IMR-90 (cell line): ENCODE results near the gene GPR107. TPM values are rescaled to one million over a fixed set of nuclear protein-coding genes. Genes with fewer than 3 reads are reported as not detected.

Experiments
- ATAC-seq: fragments of 200-7000 bp; cut with Tn5 transposase; 2 replicates; pipeline ENCODE4 v1.9.1; 2020; ENCODE audit warnings: low read depth, mild to moderate bottlenecking, moderate library complexity
- BruUV-seq: library from RNA; stranded (reverse); fragments of 400-500 nt; replicated peaks from 2 replicates; lab custom pipeline; 2021; lab: Mats Ljungman, UMichigan
- CTCF ChIA-PET: fragments of 300-600 bp; formaldehyde crosslinking; extraction: SDS; loops from one replicate; lab custom pipeline; 2021; ENCODE audit warnings: antibody characterized with exemption; lab: Yijun Ruan, JAX
- POLR2A ChIA-PET: fragments of 300-600 bp; sonication (Branson Sonifier 250); formaldehyde crosslinking; loops from one replicate; lab custom pipeline; 2022; ENCODE audit warnings: antibody characterized with exemption; ENCODE audit not compliant: unreplicated experiment; lab: Charles Lee
- DNase-seq: peaks from one replicate; pipeline ENCODE4 v3.0.0; 2013
- H2AFZ ChIP-seq: replicated peaks from 2 replicates; pipeline ENCODE3; 2013; ENCODE audit warnings: low read length, mild to moderate bottlenecking; ENCODE audit not compliant: poor library complexity
- H2AK5ac ChIP-seq: 2 replicates; pipeline ENCODE4 v1.6.1; 2013; ENCODE audit warnings: low read depth, low read length, inconsistent platforms
- H2AK9ac ChIP-seq: replicated peaks from 2 replicates; pipeline ENCODE3; 2013; ENCODE audit warnings: mild to moderate bottlenecking, low read depth, low read length, moderate library complexity; ENCODE audit not compliant: poor library complexity
- H2BK120ac ChIP-seq: 2 replicates; pipeline ENCODE4 v1.6.1; 2013; ENCODE audit warnings: low read depth, low read length, inconsistent platforms
- H2BK15ac ChIP-seq: 3 replicates; pipeline ENCODE4 v1.6.1; 2013; ENCODE audit warnings: low read depth, low read length, inconsistent platforms
- H2BK20ac ChIP-seq: 2 replicates; pipeline ENCODE4 v1.6.1; 2013; ENCODE audit warnings: low read depth, mild to moderate bottlenecking, inconsistent platforms, low read length, moderate library complexity
- H2BK5ac ChIP-seq: 2 replicates; pipeline ENCODE4 v1.6.1; 2013; ENCODE audit warnings: mild to moderate bottlenecking, low read depth, low read length, inconsistent platforms; ENCODE audit not compliant: poor library complexity, severe bottlenecking
- H3K14ac ChIP-seq: replicated peaks from 2 replicates; pipeline ENCODE4 v1.6.1; 2013; ENCODE audit warnings: low read depth, low read length, inconsistent platforms
- H3K18ac ChIP-seq: 2 replicates; pipeline ENCODE4 v1.6.1; 2013; ENCODE audit warnings: low read depth, low read length, control low read depth
- H3K23ac ChIP-seq: 2 replicates; pipeline ENCODE4 v1.6.1; 2013; ENCODE audit warnings: low read depth, low read length, inconsistent platforms
- H3K27ac ChIP-seq: 2 replicates; pipeline ENCODE4 v1.5.1; 2013; ENCODE audit warnings: mild to moderate bottlenecking, control low read depth, low read length; ENCODE audit not compliant: insufficient read depth
- H3K27me3 ChIP-seq: 2 replicates; pipeline ENCODE4 v1.6.1; 2013; ENCODE audit warnings: low read length; ENCODE audit not compliant: control insufficient read depth, insufficient read depth
- H3K36me3 ChIP-seq: 2 replicates; pipeline ENCODE4 v1.6.1; 2013; ENCODE audit warnings: low read length, mixed read lengths; ENCODE audit not compliant: control insufficient read depth, insufficient read depth
- H3K4ac ChIP-seq: 2 replicates; pipeline ENCODE4 v1.6.1; 2013; ENCODE audit warnings: low read depth, low read length, inconsistent platforms
- H3K4me1 ChIP-seq: 2 replicates; pipeline ENCODE4 v1.6.1; 2013; ENCODE audit warnings: low read length, mixed read lengths; ENCODE audit not compliant: control insufficient read depth, insufficient read depth
- H3K4me2 ChIP-seq: 2 replicates; pipeline ENCODE4 v1.6.1; 2013; ENCODE audit warnings: low read depth, mild to moderate bottlenecking, control low read depth, low read length, moderate library complexity
- H3K4me3 ChIP-seq: 2 replicates; pipeline ENCODE4 v1.5.1; 2013; ENCODE audit warnings: low read depth, mild to moderate bottlenecking, control low read depth, low read length, moderate library complexity; ENCODE audit not compliant: insufficient read depth
- H3K56ac ChIP-seq: 2 replicates; pipeline ENCODE4 v1.6.1; 2013; ENCODE audit warnings: low read length, inconsistent platforms; ENCODE audit not compliant: insufficient read depth; ENCODE audit errors: extremely low read depth
- H3K79me1 ChIP-seq, 2 experiments: 2 replicates each; pipeline ENCODE4 v1.6.1; 2013; ENCODE audit warnings: low read length in 2 of 2, inconsistent platforms in 1 of 2, low read depth in 1 of 2
- H3K9ac ChIP-seq: 2 replicates; pipeline ENCODE4 v1.6.1; 2013; ENCODE audit warnings: low read depth, low read length, control low read depth
- H3K9me1 ChIP-seq: 2 replicates; pipeline ENCODE4 v1.6.1; 2013; ENCODE audit warnings: low read length, inconsistent platforms; ENCODE audit not compliant: insufficient read depth
- H3K9me3 ChIP-seq: 2 replicates; pipeline ENCODE4 v1.6.1; 2013; ENCODE audit warnings: low read length; ENCODE audit not compliant: control insufficient read depth, insufficient read depth
- H4K20me1 ChIP-seq: 2 replicates; pipeline ENCODE4 v1.6.1; 2013; ENCODE audit warnings: low read length, inconsistent platforms; ENCODE audit not compliant: insufficient read depth
- H4K5ac ChIP-seq: 2 replicates; pipeline ENCODE4 v1.6.1; 2013; ENCODE audit warnings: mild to moderate bottlenecking, low read depth, low read length, control low read depth
- H4K8ac ChIP-seq, 2 experiments: 2 replicates each; pipeline ENCODE4 v1.6.1; 2013; ENCODE audit warnings: low read depth in 2 of 2, low read length in 2 of 2, control low read depth in 1 of 2, inconsistent platforms in 1 of 2
- H4K91ac ChIP-seq: 2 replicates; pipeline ENCODE4 v1.6.1; 2013; ENCODE audit warnings: low read depth, low read length, inconsistent platforms; ENCODE audit not compliant: insufficient read depth
- BHLHE40 ChIP-seq: fragments of 150-350 bp; IDR thresholded peaks from 2 replicates; pipeline ENCODE4 v1.6.1; 2016; ENCODE audit warnings: mild to moderate bottlenecking, low read depth, low read length
- CHD1 ChIP-seq: IDR thresholded peaks from 2 replicates; pipeline ENCODE4 v1.6.1; 2012; ENCODE audit warnings: low read depth, low read length, improper control_type of control experiment
- CTCF ChIP-seq: conservative IDR thresholded peaks from 2 replicates; pipeline ENCODE4 v1.5.1; 2012; ENCODE audit warnings: mild to moderate bottlenecking, low read depth, low read length, improper control_type of control experiment
- FOS ChIP-seq: fragments of 150-350 bp; IDR thresholded peaks from 2 replicates; pipeline ENCODE4 v1.6.1; 2016; ENCODE audit warnings: low read depth, low read length
- MAFK ChIP-seq: IDR thresholded peaks from 2 replicates; pipeline ENCODE4 v1.6.1; 2012; ENCODE audit warnings: low read depth, low read length, improper control_type of control experiment
- MAZ ChIP-seq: IDR thresholded peaks from 2 replicates; pipeline ENCODE4 v1.6.1; 2012; ENCODE audit warnings: low read depth, mild to moderate bottlenecking, low read length, improper control_type of control experiment, moderate library complexity, borderline replicate concordance
- MXI1 ChIP-seq: IDR thresholded peaks from 2 replicates; pipeline ENCODE4 v1.6.1; 2012; ENCODE audit warnings: low read depth, mild to moderate bottlenecking, low read length, moderate library complexity, borderline replicate concordance
- POLR2A ChIP-seq: IDR thresholded peaks from 2 replicates; pipeline ENCODE4 v1.6.1; 2012; ENCODE audit warnings: mild to moderate bottlenecking, low read depth, low read length
- RAD21 ChIP-seq: IDR thresholded peaks from 2 replicates; pipeline ENCODE4 v1.6.1; 2012; ENCODE audit warnings: low read length, improper control_type of control experiment
- RCOR1 ChIP-seq: IDR thresholded peaks from 2 replicates; pipeline ENCODE4 v1.6.1; 2012; ENCODE audit warnings: mild to moderate bottlenecking, low read length, improper control_type of control experiment; ENCODE audit not compliant: insufficient replicate concordance
- RFX5 ChIP-seq: IDR thresholded peaks from 2 replicates; pipeline ENCODE4 v1.8.0; 2012; ENCODE audit warnings: low read depth, mild to moderate bottlenecking, low read length, moderate library complexity
- SMC3 ChIP-seq: fragments of 150-350 bp; IDR thresholded peaks from 2 replicates; pipeline ENCODE4 v1.6.1; 2016; ENCODE audit warnings: low read depth, mild to moderate bottlenecking, antibody characterized with exemption, low read length, moderate library complexity
- USF2 ChIP-seq: fragments of 150-350 bp; IDR thresholded peaks from 2 replicates; pipeline ENCODE4 v1.6.1; 2017; ENCODE audit warnings: mild to moderate bottlenecking, antibody characterized with exemption, low read length, low read depth
- WGBS, 2 experiments: methylation state at CpG; one replicate each; pipeline versions ENCODE4 v1.1.5 to v1.1.7; 2013; ENCODE audit warnings: missing lambda C conversion rate in 2 of 2; ENCODE audit not compliant: insufficient read length in 1 of 2; ENCODE audit errors: extremely low coverage in 2 of 2; 5-methylcytosine and 5-hydroxymethylcytosine counted together
- dilution Hi-C: fragments of 300-500 bp; cut with HindIII; formaldehyde crosslinking; loops from one replicate; pipeline ENCODE4 v1.14.3; 2018; ENCODE audit warnings: low sequenced_read_pairs; ENCODE audit not compliant: unreplicated experiment
- in situ Hi-C: fragments of 300-500 bp; cut with MboI; formaldehyde crosslinking; loops from 3 replicates; pipeline ENCODE4 v1.14.3; 2019; ENCODE audit warnings: low sequenced_read_pairs, inconsistent platforms, mixed read lengths
- intact Hi-C: fragments of 100-400 bp; cut with micrococcal nuclease; formaldehyde crosslinking; loops from 2 replicates; pipeline ENCODE4 v1.10.0; 2022
- polyA plus RNA-seq, 3 experiments: library from polyadenylated mRNA; depleted of rRNA; stranded (reverse); fragments of >200 nt; gene quantifications; 2 replicates each; pipeline ENCODE4 v1.2.3, GENCODE V29; 2012; ENCODE audit warnings: low replicate concordance in 1 of 3
- total RNA-seq: library from RNA; depleted of rRNA; stranded (reverse); fragments of >200 nt; gene quantifications from 2 replicates; pipeline ENCODE4 v1.2.3, GENCODE V29; 2012

GPR107 gene
- total and polyA plus RNA-seq, 2 of the 4 experiments (the other 2 are of a cell fraction) = 16.7 to 21.6 TPM

- H2BK15ac ChIP-seq = no peak overlapping the region
- peak overlapping the region; percentile 18 for H2BK5ac ChIP-seq
- H3K27ac ChIP-seq = peak overlapping the region; percentile 70
- peak overlapping the region; percentile 67; the same call in 1 of the 2 replicates for H3K23ac ChIP-seq
- no peaks in the 10 kb centered on the region for H3K9me3 ChIP-seq
- H3K36me3 ChIP-seq = peaks cover 8% of the 10 kb centered on the region
- H3K14ac ChIP-seq = peak overlapping the region; percentile 93
- H2AK5ac ChIP-seq = peak overlapping the region; percentile 61
- H4K5ac ChIP-seq = no peak overlapping the region
- peaks cover 16 to 50% of the 10 kb centered on the region in 2 experiments; a peak in 3 of 4 replicates for H3K79me1 ChIP-seq
- no peak overlapping the region for H2BK20ac ChIP-seq
- H2BK120ac ChIP-seq = 0 out of 2 replicates have a peak overlapping the region, but pooled peaks have one; percentile 35
- POLR2A ChIA-PET = interaction anchor here (0.6 kb wide), 1 partner anchor 206 kb away, joined by 3 read pairs; no protein-coding TSS in a partner anchor
- in situ Hi-C loops (no loop called here), intact Hi-C loops (loop anchor here (1.0 to 2.0 kb wide), 3 partner anchors 44 to 66 kb away; no protein-coding TSS in a partner anchor), dilution Hi-C loops (no loop called here)
- DNase-seq = no peak
- no TSS peak for BruUV-seq
- peak overlapping the region; percentile 88 for H3K4ac ChIP-seq
- no peaks in the 10 kb centered on the region for H3K27me3 ChIP-seq
- H3K9ac ChIP-seq = peak overlapping the region; percentile 56
- peak overlapping the region; percentile 25; the same call in 1 of the 2 replicates for H4K91ac ChIP-seq
- H2AFZ ChIP-seq = peak overlapping the region; percentile 85
- H3K4me2 ChIP-seq = peak overlapping the region; percentile 93
- H4K20me1 ChIP-seq = peaks cover 47% of the 10 kb centered on the region
- H3K4me3 ChIP-seq = peak overlapping the region; percentile 71
- CTCF ChIA-PET = interaction anchor here (0.9 kb wide), 1 partner anchor 67 kb away, joined by 3 read pairs; no protein-coding TSS in a partner anchor
- H3K56ac ChIP-seq = peak overlapping the region; percentile 36
- H3K4me1 ChIP-seq = peaks cover 10% of the 10 kb centered on the region
- peak overlapping the region; percentile 8; the same call in 1 of the 2 replicates for H3K18ac ChIP-seq
- 0% methylated on average over 9 of the region's 57 CpGs; no CpG with 5 or more reads in 1 of the 2 experiments for WGBS, 2 experiments
- peaks cover 21% of the 10 kb centered on the region for H3K9me1 ChIP-seq
- H2AK9ac ChIP-seq = peak overlapping the region; percentile 75
- peak; percentile 13 for ATAC-seq
- peak overlapping the region in 1 of 2 experiments; percentile 22; a peak in 1 of 4 replicates for H4K8ac ChIP-seq
- TF ChIP-seq MAZ (peak; percentile 72; the same call in 1 of the 2 replicates), POLR2A (no peak; the same call in 1 of the 2 replicates), CTCF (peak; percentile 14; the same call in 1 of the 2 replicates), RAD21 (no peak), MXI1 (peak; percentile 52; the same call in 1 of the 2 replicates), BHLHE40 (peak; percentile 68), FOS (peak; percentile 45), RFX5 (no peak), MAFK (no peak), USF2 (peak; percentile 4; the same call in 1 of the 2 replicates), SMC3 (no peak), CHD1 (no peak), RCOR1 (no peak)
Measured at GRCh38 chr9:130172858-130173665, 119.4 kb downstream of the GPR107 start.
